CD4-positive, CD25-positive, alpha-beta regulatory T cell (primary cell): ENCODE data around the gene CCDC102B. TPM values are rescaled to one million over a fixed set of nuclear protein-coding genes. Genes with fewer than 3 reads are reported as not detected.

Experiments
- ATAC-seq, 2 donors: fragments of 150-1000 bp; cut with Tn5 transposase; one replicate each; pipeline ENCODE4 v1.10.0; 2021; ENCODE audit warnings: low read depth in 2 of 2, moderate number of reproducible peaks in 2 of 2, moderate library complexity in 1 of 2
- DNase-seq, 3 donors: peaks; one replicate each; pipeline versions ENCODE4 v3.0.0 to v3.0.0-alpha.2; 2012 to 2022; ENCODE audit warnings: mixed read lengths in 1 of 3
- H3K27ac ChIP-seq: one replicate; pipeline ENCODE4 v1.7.0; 2013; ENCODE audit warnings: mild to moderate bottlenecking, low read length; ENCODE audit not compliant: insufficient read depth, poor library complexity, severe bottlenecking
- H3K27me3 ChIP-seq: one replicate; pipeline ENCODE4 v1.7.0; 2013; ENCODE audit warnings: low read length; ENCODE audit not compliant: control insufficient read depth, insufficient read depth
- H3K36me3 ChIP-seq: one replicate; pipeline ENCODE4 v1.7.0; 2013; ENCODE audit warnings: mild to moderate bottlenecking, low read length, moderate library complexity; ENCODE audit not compliant: control insufficient read depth, insufficient read depth
- H3K4me1 ChIP-seq: 2 replicates; pipeline ENCODE4 v1.7.0; 2013; ENCODE audit warnings: mild to moderate bottlenecking, low read length; ENCODE audit not compliant: insufficient read depth, control insufficient read depth, poor library complexity, severe bottlenecking
- H3K4me3 ChIP-seq: one replicate; pipeline ENCODE4 v1.7.0; 2013; ENCODE audit warnings: low read depth, mild to moderate bottlenecking, low read length, moderate library complexity
- H3K9me3 ChIP-seq, 2 experiments: 1 replicate in 1 of 2; 2 replicates in 1 of 2; pipeline ENCODE4 v1.7.0; 2013; ENCODE audit warnings: low read length in 2 of 2, mild to moderate bottlenecking in 1 of 2, moderate library complexity in 1 of 2; ENCODE audit not compliant: control insufficient read depth in 2 of 2
- H3K27ac Mint-ChIP-seq, 3 donors: one replicate each; pipeline ENCODE4 v1.8.0; 2020 to 2022; ENCODE audit warnings: mild to moderate bottlenecking in 3 of 3, mixed read lengths in 3 of 3, moderate library complexity in 2 of 3
- H3K27me3 Mint-ChIP-seq: one replicate; pipeline ENCODE4 v1.8.0; 2022; ENCODE audit warnings: mild to moderate bottlenecking, mixed read lengths
- H3K36me3 Mint-ChIP-seq: one replicate; pipeline ENCODE4 v1.8.0; 2020; ENCODE audit warnings: mixed read lengths
- H3K4me1 Mint-ChIP-seq, 4 donors: one replicate each; pipeline ENCODE4 v1.8.0; 2020 to 2022; ENCODE audit warnings: mixed read lengths in 4 of 4, mild to moderate bottlenecking in 1 of 4
- H3K4me3 Mint-ChIP-seq, 4 donors: one replicate each; pipeline ENCODE4 v1.8.0; 2020 to 2022; ENCODE audit warnings: mild to moderate bottlenecking in 4 of 4, mixed read lengths in 4 of 4, moderate library complexity in 3 of 4
- H3K9me3 Mint-ChIP-seq, 7 donors: one replicate each; pipeline ENCODE4 v1.8.0; 2020 to 2022; ENCODE audit warnings: mixed read lengths in 7 of 7, mild to moderate bottlenecking in 3 of 7, moderate library complexity in 2 of 7
- polyA plus RNA-seq, 4 donors: library from polyadenylated mRNA; unstranded; fragments of 300-500 nt; fragmentation: Illumina TruSeq; gene quantifications; one replicate each; pipeline ENCODE4 v1.2.3, GENCODE V29; 2021
- total RNA-seq: library from RNA; stranded (reverse); gene quantifications from one replicate; pipeline ENCODE4 v1.2.3, GENCODE V29; 2022

CCDC102B gene
- total and polyA plus RNA-seq, 5 donors from 2014 or later: 0.97 to 3.0 (median 1.9) TPM

GRCh38 chr18:69035756-69036155 is 237.9 kb downstream of the CCDC102B start:
- no peak for DNase-seq
- no peak overlapping the region for H3K27ac Mint-ChIP-seq
- no peak overlapping the region for H3K4me3 Mint-ChIP-seq
- no peaks in the 10 kb centered on the region for H3K36me3 Mint-ChIP-seq
- Histone ChIP-seq H3K27ac (no peak overlapping the region), H3K36me3 (no peaks in the 10 kb centered on the region), H3K9me3 (no peaks in the 10 kb centered on the region), H3K4me3 (no peak overlapping the region), H3K27me3 (no peaks in the 10 kb centered on the region), H3K4me1 (no peaks in the 10 kb centered on the region)
- no peak for ATAC-seq
- no peaks in the 10 kb centered on the region for H3K4me1 Mint-ChIP-seq
- H3K27me3 Mint-ChIP-seq: no peaks in the 10 kb centered on the region
- H3K9me3 Mint-ChIP-seq: peaks cover 0 to 4% (median 0%) of the 10 kb centered on the region in 7 donors

GRCh38 chr18:69044215-69044614 is 246.3 kb downstream of the CCDC102B start:
- no peak for ATAC-seq
- H3K36me3 Mint-ChIP-seq: no peaks in the 10 kb centered on the region
- Histone ChIP-seq H3K27me3 (no peaks in the 10 kb centered on the region), H3K9me3 (no peaks in the 10 kb centered on the region), H3K4me1 (no peaks in the 10 kb centered on the region), H3K27ac (no peak overlapping the region), H3K4me3 (no peak overlapping the region), H3K36me3 (no peaks in the 10 kb centered on the region)
- no peak overlapping the region for H3K27ac Mint-ChIP-seq
- H3K4me3 Mint-ChIP-seq: no peak overlapping the region
- no peaks in the 10 kb centered on the region for H3K4me1 Mint-ChIP-seq
- DNase-seq: no peak
- no peaks in the 10 kb centered on the region for H3K27me3 Mint-ChIP-seq
- H3K9me3 Mint-ChIP-seq: peaks cover 0 to 1% (median 0%) of the 10 kb centered on the region in 7 donors

- Histone ChIP-seq H3K36me3 (no peaks in the 10 kb centered on the region), H3K9me3 (no peaks in the 10 kb centered on the region), H3K27me3 (no peaks in the 10 kb centered on the region), H3K27ac (no peak overlapping the region), H3K4me3 (no peak overlapping the region), H3K4me1 (no peaks in the 10 kb centered on the region)
- no peak for DNase-seq
- Mint-ChIP-seq H3K27me3 (no peaks in the 10 kb centered on the region), H3K9me3 (peaks cover 0 to 2% (median under 1%) of the 10 kb centered on the region in 7 donors), H3K27ac (no peak overlapping the region), H3K4me3 (no peak overlapping the region), H3K4me1 (no peaks in the 10 kb centered on the region), H3K36me3 (no peaks in the 10 kb centered on the region)
- ATAC-seq: no peak
Measured at GRCh38 chr18:69064063-69064462, 266.2 kb downstream of the CCDC102B start.

GRCh38 chr18:69067048-69067447 is 269.2 kb downstream of the CCDC102B start:
- no peaks in the 10 kb centered on the region for H3K4me1 Mint-ChIP-seq
- no peak for ATAC-seq
- H3K4me1 ChIP-seq: no peaks in the 10 kb centered on the region
- no peak for DNase-seq
- H3K36me3 ChIP-seq: no peaks in the 10 kb centered on the region
- H3K27ac ChIP-seq: no peak overlapping the region
- H3K36me3 Mint-ChIP-seq: no peaks in the 10 kb centered on the region
- H3K4me3 Mint-ChIP-seq: no peak overlapping the region
- H3K9me3 Mint-ChIP-seq: peaks cover 0 to 2% (median 0%) of the 10 kb centered on the region in 7 donors
- H3K4me3 ChIP-seq: no peak overlapping the region
- H3K9me3 ChIP-seq: no peaks in the 10 kb centered on the region
- H3K27ac Mint-ChIP-seq: no peak overlapping the region
- H3K27me3 Mint-ChIP-seq: no peaks in the 10 kb centered on the region
- no peaks in the 10 kb centered on the region for H3K27me3 ChIP-seq

DNA sequence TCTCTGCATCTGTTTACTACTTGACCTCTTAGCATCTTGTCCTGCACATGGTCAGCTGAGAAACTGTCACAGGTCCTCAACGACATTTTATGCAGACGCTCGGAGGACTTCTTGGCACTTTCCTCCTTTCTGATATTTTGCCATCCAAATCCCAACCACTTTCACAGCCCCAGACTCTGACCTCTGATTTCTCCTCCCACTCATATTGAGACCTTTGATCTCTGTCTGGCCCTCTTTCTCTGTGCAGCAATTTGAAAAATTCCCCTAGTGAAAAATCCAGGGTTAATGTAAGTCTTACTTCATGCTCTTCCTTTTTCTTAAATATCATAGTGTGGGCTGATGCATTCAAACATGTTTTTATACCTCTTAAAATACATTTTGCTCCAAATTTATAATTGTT is 273.8 kb downstream of the CCDC102B start:
- no peak for DNase-seq
- Mint-ChIP-seq H3K27me3 (no peaks in the 10 kb centered on the region), H3K4me1 (no peaks in the 10 kb centered on the region), H3K4me3 (no peak overlapping the region), H3K36me3 (no peaks in the 10 kb centered on the region), H3K27ac (no peak overlapping the region), H3K9me3 (peaks cover 0 to 2% (median 0%) of the 10 kb centered on the region in 7 donors)
- Histone ChIP-seq H3K27ac (no peak overlapping the region), H3K27me3 (no peaks in the 10 kb centered on the region), H3K4me3 (no peak overlapping the region), H3K9me3 (no peaks in the 10 kb centered on the region), H3K4me1 (no peaks in the 10 kb centered on the region), H3K36me3 (no peaks in the 10 kb centered on the region)
- ATAC-seq: no peak

DNA sequence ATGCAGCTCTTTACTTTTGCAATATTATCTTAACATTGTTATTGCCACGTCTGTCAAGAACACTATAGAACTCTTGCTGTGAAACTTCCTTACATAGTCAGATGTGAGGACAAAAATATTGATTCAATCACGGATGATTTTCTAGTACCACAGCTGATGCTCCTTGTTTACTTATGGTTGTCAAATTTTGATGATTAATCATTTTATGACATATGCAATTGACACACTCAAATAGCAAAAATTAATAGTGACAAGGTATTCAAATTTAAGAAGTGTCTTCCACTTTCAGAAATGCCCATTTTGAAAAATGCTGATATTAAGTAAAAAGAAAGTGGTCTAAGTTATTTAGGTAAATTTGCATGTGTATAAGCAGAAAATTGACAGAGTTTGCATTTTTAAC is 284.0 kb downstream of the CCDC102B start:
- H3K36me3 ChIP-seq: no peaks in the 10 kb centered on the region
- no peak overlapping the region for H3K27ac ChIP-seq
- H3K9me3 Mint-ChIP-seq: peaks cover 0 to 19% (median 0%) of the 10 kb centered on the region in 7 donors
- DNase-seq: no peak
- no peak overlapping the region for H3K4me3 Mint-ChIP-seq
- no peaks in the 10 kb centered on the region for H3K27me3 ChIP-seq
- H3K4me3 ChIP-seq: no peak overlapping the region
- no peaks in the 10 kb centered on the region for H3K4me1 Mint-ChIP-seq
- H3K27me3 Mint-ChIP-seq: no peaks in the 10 kb centered on the region
- no peak overlapping the region for H3K27ac Mint-ChIP-seq
- H3K9me3 ChIP-seq: no peaks in the 10 kb centered on the region
- H3K4me1 ChIP-seq: no peaks in the 10 kb centered on the region
- no peak for ATAC-seq
- no peaks in the 10 kb centered on the region for H3K36me3 Mint-ChIP-seq

DNA sequence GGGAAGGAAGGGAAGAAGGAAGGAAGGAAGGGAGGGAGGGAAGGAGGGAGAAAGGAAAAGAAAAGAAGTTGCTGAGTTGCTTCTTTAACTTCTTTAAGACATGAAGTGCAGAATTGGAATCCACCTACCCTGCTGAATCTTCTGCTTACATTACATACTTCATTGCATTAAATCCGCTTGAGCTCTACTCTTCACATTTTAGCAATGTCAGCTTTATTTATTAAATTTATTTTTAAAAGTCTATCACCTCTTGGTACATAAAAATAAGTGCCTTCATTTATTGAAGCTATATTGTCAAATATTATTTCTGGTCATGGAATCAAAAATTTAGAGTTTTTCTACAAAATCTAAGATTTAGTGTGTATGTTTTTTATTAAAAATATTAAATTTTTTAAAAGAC is 284.6 kb downstream of the CCDC102B start:
- Histone ChIP-seq H3K36me3 (no peaks in the 10 kb centered on the region), H3K4me3 (no peak overlapping the region), H3K27ac (no peak overlapping the region), H3K27me3 (no peaks in the 10 kb centered on the region), H3K4me1 (no peaks in the 10 kb centered on the region), H3K9me3 (no peaks in the 10 kb centered on the region)
- Mint-ChIP-seq H3K9me3 (peaks cover 0 to 15% (median 0%) of the 10 kb centered on the region in 7 donors), H3K27ac (no peak overlapping the region), H3K4me1 (no peaks in the 10 kb centered on the region), H3K4me3 (no peak overlapping the region), H3K36me3 (no peaks in the 10 kb centered on the region), H3K27me3 (no peaks in the 10 kb centered on the region)
- ATAC-seq: no peak
- no peak for DNase-seq

DNA sequence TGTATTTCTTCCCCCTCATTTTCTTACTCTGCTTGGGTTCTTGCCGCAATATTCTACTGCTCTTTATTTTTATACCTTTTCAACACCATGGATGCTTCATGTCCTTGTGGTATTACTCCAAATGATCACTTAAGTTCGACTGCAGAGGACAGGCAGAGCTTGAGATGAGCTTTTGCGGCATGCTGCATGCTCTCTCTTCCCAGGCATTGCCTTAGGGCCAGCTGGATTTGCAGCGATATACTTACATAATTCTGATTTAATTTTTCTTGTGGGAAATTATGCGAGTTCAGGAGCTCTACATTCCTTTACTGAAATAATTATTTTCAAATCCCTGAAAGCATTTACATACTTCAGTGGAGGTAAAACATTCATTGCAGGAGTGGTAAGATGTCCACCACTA is 288.1 kb downstream of the CCDC102B start:
- no peaks in the 10 kb centered on the region for H3K4me1 ChIP-seq
- H3K27ac ChIP-seq: no peak overlapping the region
- H3K9me3 ChIP-seq: no peaks in the 10 kb centered on the region
- Mint-ChIP-seq H3K27ac (no peak overlapping the region), H3K4me1 (no peaks in the 10 kb centered on the region), H3K4me3 (no peak overlapping the region), H3K27me3 (no peaks in the 10 kb centered on the region), H3K9me3 (peaks cover 0 to 5% (median 0%) of the 10 kb centered on the region in 7 donors), H3K36me3 (no peaks in the 10 kb centered on the region)
- no peaks in the 10 kb centered on the region for H3K36me3 ChIP-seq
- no peaks in the 10 kb centered on the region for H3K27me3 ChIP-seq
- H3K4me3 ChIP-seq: no peak overlapping the region
- DNase-seq (no peak), ATAC-seq (no peak)
